Measurements from ENCODE around the gene PFKFB2. TPM values are rescaled to one million over a fixed set of nuclear protein-coding genes. Genes with fewer than 3 reads are reported as not detected.
"Not testable (repeated sequence)": the region's sequence is repeated elsewhere in the genome, so short reads cannot be mapped to it uniquely, and the experiment has no call there.

PFKFB2 gene
- total RNA-seq, 1 donor from 2014 or later = 7.2 TPM

DNA sequence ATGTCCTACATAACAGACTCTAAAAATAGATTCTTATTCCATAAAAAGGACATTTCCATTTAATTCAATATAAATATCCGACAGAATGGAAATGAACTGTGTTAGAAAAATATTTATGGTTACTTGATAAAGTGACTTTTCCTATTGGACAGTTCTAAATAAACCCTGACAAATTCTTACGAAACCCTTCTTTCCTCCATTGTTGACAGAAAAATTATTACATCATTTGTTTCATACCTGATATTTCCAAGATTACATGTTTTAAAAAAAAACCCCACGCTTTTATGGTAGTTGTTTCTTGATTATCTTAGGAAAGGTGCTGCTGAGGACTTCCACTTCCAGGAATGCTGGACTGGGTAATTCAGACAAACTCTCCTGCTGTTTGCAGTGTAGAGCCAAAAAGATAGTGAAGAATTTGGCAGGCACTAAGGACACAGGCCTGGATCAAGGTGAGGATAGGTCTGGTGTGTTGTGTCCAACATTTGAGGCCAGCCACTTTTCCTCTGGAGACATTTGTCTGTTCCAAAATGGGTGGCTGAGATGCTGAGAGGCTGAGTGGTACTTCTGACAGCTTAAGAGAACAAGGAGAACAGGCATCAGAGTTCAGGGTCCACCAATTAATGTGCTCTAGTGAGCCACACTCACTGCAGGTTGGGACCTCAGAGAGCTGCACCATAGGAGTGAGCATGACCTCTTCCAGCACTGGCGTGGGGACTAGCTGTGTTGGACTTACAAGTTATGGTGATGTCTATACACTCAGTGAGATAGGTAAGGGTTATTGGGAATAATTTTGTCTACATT, 13.5 kb upstream of the PFKFB2 start:
- no peak for DNase-seq (ENCODE audit: low spot score)

- peak; percentile 54 for DNase-seq (ENCODE audit: low spot score)
Observed at GRCh38 chr1:207040181-207040533, 12.9 kb upstream of the PFKFB2 start.

GRCh38 chr1:207041397-207041796, 11.7 kb upstream of the PFKFB2 start:
- DNase-seq (ENCODE audit: low spot score) = not testable (repeated sequence)

DNA sequence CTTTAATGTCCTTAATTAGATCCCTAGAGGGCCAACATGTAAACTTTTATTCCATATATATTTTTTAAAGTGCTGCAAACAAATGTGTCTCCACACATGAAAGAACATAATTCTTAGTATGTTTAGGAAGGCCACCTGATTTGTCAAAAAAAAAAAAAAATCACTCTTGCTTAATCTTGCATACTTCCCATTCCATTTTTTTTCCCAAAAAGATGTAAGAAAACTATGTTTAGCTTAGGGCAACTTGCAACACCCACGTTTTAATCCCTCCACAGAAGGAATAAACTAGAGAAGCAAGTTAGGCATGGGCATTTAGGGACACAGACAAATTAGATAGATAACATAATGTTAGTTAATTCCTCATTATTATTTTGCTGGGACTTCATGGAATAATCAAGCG, 7.6 kb upstream of the PFKFB2 start:
- DNase-seq (ENCODE audit: low spot score) = no peak

- DNase-seq (ENCODE audit: low spot score) = no peak
Observed at GRCh38 chr1:207047505-207047904, 5.6 kb upstream of the PFKFB2 start.

DNA sequence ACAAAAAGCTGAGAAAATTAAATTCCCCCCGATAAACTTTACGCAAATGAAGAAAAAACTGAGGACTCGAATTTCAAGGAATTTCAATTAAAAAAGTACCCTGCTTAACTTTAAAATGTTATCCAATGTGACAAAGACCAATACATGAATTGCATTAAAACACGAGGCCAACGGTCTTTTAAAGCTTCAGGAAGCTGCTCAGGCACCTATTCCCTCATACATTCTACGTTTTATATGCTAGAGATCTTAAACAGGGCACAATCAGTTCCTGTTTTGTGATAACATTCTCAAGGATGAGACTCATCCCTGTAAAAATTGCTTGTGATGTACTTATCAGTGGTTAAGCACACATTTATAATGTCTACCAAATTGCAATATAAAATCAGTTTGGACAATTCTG, 5.0 kb upstream of the PFKFB2 start:
- DNase-seq (ENCODE audit: low spot score) = no peak

DNA sequence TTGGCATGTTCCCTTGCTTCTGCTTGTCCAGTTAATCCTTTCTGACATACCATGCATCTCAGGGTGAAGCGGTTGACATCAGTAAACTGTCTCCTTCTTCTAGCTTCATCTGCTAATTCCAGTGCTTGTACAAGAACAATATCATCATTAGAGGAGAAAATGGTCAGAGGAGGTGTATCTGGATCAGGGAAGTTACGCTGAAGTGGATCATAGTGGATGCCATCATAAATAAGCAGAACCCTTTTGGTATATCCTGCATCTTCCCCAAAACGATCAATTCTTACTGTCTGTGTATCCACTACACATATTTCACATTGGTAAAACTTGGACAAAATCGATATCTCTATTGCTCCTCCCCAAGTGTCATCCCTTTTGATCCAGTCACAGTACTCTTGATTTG, 4.0 kb upstream of the PFKFB2 start:
- no peak for DNase-seq (ENCODE audit: low spot score)

GRCh38 chr1:207049514-207049913, 3.6 kb upstream of the PFKFB2 start:
- DNase-seq (ENCODE audit: low spot score) = no peak

- peak; percentile 72 for DNase-seq (ENCODE audit: low spot score)
Observed at GRCh38 chr1:207049974-207050391, 3.1 kb upstream of the PFKFB2 start.

DNA sequence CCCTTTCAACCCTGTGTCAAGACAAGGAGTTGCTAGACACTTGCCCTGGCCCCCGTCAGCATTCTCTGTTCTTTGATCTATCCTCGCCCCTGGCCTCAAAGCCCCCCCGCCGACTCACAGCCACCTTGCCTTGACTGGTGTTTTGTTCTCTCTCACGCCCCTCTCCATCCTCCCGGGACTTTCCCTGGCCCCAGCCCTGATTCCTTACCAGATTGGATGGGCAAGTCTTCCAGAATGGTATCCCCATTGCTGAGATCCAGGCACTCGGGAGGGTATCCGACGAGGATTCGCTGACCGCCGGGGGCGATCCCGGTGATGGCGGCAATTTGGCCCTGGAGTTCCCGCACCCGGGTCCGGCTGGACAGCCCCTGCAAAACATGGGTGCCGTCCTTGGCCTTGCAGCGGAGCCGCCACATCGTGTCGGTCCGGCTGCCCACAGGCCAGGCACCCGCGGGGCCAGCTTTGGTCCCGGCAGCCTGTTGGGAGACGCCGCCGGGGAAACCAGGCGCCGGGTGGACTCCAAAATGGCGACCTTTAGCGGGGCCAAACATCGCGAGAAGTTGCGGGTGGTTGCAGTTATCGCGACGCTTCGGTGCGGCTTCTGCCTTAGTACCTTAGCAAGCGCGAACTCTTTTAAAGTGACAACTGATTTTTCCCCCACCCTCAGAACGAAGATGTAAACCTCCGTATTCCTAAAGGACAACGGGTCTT, 2.4 kb upstream of the PFKFB2 start:
- peak; percentile 96 for DNase-seq (ENCODE audit: low spot score)

- DNase-seq (ENCODE audit: low spot score) = no peak
Observed at GRCh38 chr1:207051191-207051943, 1.7 kb upstream of the PFKFB2 start, which contains the start of gene YOD1. Gene YOD1, minus strand, starts transcription at chr1:207051208. Its CDS starts 178 bp downstream, at chr1:207051030.

GRCh38 chr1:207054491-207054890, 1.4 kb downstream of the PFKFB2 start:
- DNase-seq (ENCODE audit: low spot score) = no peak

GRCh38 chr1:207055386-207056001, 2.4 kb downstream of the PFKFB2 start:
- no peak for DNase-seq (ENCODE audit: low spot score)

DNA sequence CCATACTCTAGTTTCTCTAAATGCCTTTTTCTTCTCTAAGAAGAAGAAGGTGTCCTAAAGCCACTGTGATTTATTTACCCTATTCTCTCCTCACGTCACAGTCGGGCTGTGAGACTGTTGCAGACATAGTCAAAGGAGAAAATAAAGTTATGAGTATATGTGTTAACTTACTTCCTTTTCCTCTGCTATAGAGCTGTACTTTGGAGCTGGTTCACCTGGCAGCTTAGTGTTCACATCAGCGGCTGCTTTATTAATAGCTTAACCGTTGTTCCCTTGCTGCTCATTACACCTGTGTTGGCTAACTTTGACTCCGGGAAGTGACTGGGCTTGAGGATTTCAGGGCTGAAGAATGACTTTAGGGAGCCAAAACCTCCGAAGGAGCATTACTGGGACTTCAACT, 3.6 kb downstream of the PFKFB2 start:
- DNase-seq (ENCODE audit: low spot score) = no peak

DNA sequence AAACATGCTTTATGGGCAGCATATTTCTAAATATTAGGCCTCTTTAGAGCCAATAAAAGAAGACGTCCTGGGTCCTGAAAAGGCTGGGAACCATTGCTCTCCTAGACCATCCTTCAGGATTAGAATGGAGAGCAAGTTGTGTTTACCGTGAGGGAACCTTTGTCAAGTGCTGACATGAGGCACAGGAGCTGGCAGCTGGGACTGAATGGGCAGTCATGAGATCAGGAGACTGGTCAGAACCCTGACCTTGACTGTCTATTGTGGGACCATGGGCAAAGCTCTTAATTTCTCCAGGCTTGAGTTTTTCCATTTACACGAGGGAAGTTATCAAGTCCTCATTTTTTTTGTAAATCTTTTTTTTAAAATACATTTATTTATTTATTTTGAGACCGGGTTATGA, 5.2 kb downstream of the PFKFB2 start:
- DNase-seq (ENCODE audit: low spot score) = no peak

DNA sequence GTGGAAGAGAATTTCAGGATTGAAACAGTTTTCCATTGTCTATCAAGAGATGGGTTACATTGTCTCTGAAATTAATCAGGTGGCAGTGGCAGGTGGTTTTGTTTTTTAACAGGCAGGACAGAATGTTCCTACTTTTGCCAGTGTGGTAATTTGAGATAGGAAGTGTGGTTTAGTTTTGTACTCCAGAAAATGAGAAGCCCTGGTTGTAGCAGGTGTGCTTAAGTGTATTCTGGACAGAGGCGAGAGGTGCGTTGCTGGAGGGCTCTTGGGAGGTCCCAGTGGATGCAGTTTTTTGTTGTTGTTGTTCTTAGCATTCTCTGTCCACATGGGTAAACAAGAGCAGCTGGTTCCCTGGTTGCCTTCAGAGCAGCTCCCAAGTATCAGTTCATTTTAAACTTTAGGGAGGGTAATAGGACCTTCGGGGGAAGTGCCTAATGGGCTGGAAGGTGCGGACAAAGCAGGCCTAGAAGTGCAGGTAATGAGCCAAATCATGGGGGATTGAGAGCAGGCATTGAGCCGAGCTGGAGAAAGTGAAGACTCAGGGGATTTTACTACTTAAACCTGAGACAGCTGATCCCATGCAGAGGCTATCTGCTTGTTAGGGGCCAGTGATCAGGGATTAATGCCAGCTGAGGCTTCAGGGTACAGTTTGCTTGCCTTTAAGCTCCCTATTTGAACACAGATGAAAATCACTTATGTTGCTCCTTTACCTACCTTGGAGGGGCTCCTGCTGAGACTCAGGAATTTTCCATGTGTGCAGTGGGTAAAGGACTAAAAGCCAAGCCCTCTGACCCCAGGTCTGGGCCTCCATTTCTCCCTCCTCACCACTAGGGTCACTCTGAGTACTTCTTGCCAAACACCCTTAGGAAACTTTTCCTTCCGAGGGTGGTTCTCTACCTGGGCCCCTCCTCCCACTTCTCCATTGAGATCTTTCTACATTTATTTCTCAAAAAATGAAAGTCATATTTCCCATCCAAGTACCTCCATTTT, 6.1 kb downstream of the PFKFB2 start:
- no peak for DNase-seq (ENCODE audit: low spot score)

- DNase-seq (ENCODE audit: low spot score) = no peak
Observed at GRCh38 chr1:207059881-207060280, 6.8 kb downstream of the PFKFB2 start.

DNA sequence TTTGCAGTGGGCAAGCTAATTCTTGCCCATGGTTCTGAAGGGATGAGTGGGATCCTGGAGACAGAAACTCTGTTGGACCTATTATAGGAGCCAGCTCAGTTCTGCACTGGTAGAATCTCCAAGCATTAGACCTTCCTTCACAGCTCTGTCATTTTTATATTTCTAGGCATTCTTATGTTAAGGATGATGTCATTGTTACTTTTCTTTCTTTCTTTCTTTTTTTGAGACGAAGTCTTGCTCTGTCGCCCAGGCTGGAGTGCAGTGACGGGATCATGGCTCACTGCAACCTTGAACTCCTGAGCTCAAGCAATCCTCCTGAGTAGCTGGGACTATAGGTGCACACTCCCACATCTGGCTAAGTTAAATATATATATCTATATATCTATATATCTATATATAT, 7.5 kb downstream of the PFKFB2 start:
- no peak for DNase-seq (ENCODE audit: low spot score)

DNA sequence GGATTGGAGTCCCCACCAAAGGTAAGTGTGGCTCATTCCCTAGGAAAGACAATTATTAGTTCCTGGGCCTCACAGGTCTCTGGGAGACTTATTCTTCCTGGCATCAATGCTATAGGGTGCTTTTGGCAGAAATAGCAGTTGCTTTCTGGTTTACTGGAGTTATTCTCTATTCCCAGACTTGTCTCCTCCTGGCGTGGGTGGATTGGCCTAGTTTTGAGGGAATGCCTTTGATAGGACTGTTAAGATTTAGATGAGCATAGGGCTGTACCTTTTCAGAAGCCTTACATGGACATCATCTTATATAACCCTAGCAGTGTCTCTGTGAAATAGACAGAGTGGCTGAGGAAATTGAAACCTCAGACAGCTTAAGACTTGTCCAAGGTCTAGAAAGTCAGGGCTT, 9.0 kb downstream of the PFKFB2 start:
- DNase-seq (ENCODE audit: low spot score) = no peak

GRCh38 chr1:207063014-207063413, 9.9 kb downstream of the PFKFB2 start:
- DNase-seq (ENCODE audit: low spot score) = no peak

DNA sequence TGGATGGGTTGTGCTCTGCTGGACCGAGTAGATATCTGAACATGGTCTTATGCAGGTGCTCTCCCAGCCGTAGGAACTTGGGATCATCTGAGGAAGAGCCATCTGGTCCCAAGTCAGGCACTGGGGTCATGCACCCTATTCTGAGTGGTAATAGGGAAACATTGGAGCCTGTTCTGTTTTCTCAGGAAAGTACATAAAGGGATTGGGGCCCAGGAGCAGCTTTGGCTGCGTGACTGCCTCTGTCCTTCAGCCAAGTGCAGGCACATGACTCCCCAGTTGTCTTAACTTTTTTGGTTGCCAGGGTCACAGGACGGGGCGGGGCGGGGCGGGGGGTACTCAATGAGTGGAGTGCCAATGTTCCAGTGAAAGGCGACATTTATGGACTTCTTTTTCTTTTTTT, 11.5 kb downstream of the PFKFB2 start:
- no peak for DNase-seq (ENCODE audit: low spot score)
